PC-3 (cell line): ENCODE measurements around the gene RNH1. TPM values are rescaled to one million over a fixed set of nuclear protein-coding genes. Genes with fewer than 3 reads are reported as not detected.

Source experiments
- ATAC-seq: fragments of 200-7000 bp; cut with Tn5 transposase; 2 replicates; pipeline ENCODE4 v1.9.1; 2020; ENCODE audit warnings: mild to moderate bottlenecking, moderate library complexity
- BruUV-seq: library from RNA; stranded (reverse); fragments of 400-500 nt; replicated peaks from 2 replicates; lab custom pipeline; 2021; lab: Mats Ljungman, UMichigan
- CTCF ChIA-PET: fragments of 300-600 bp; sonication (Branson Sonifier 250); formaldehyde crosslinking; loops from one replicate; lab custom pipeline; 2022; ENCODE audit warnings: antibody characterized with exemption; lab: Charles Lee
- POLR2A ChIA-PET: fragments of 300-600 bp; sonication (Branson Sonifier 250); formaldehyde crosslinking; loops from one replicate; lab custom pipeline; 2022; ENCODE audit warnings: antibody characterized with exemption; ENCODE audit not compliant: unreplicated experiment; lab: Charles Lee
- DNase-seq: peaks from one replicate; pipeline ENCODE4 v3.0.0-alpha.2; 2015
- H2AFZ ChIP-seq: fragments of 300-600 bp; sonication (generic); 2 replicates; pipeline ENCODE4 v1.6.0; 2016; ENCODE audit warnings: antibody characterized with exemption, low read length
- H3F3A ChIP-seq: fragments of 300-600 bp; sonication (generic); one replicate; pipeline ENCODE4 v1.6.0; 2017; ENCODE audit warnings: antibody characterized with exemption, low read length, control low read depth, mild to moderate bottlenecking; ENCODE audit not compliant: unreplicated experiment
- H3K27ac ChIP-seq: fragments of 300-600 bp; sonication (generic); 2 replicates; pipeline ENCODE4 v1.5.1; 2016; ENCODE audit warnings: mild to moderate bottlenecking, low read length
- H3K27me3 ChIP-seq: fragments of 300-600 bp; sonication (generic); 2 replicates; pipeline ENCODE4 v1.6.1; 2016; ENCODE audit warnings: low read length, mixed read lengths
- H3K36me3 ChIP-seq: fragments of 300-600 bp; sonication (generic); 2 replicates; pipeline ENCODE4 v1.6.1; 2016; ENCODE audit warnings: low read depth, mixed run types, low read length, mixed read lengths
- H3K4me1 ChIP-seq: fragments of 300-600 bp; sonication (generic); 2 replicates; pipeline ENCODE4 v1.5.1; 2016; ENCODE audit warnings: low read length; ENCODE audit not compliant: insufficient read depth
- H3K4me2 ChIP-seq: fragments of 300-600 bp; sonication (generic); 2 replicates; pipeline ENCODE4 v1.6.0; 2016; ENCODE audit warnings: low read length
- H3K4me3 ChIP-seq: fragments of 300-600 bp; sonication (generic); 2 replicates; pipeline ENCODE4 v1.5.1; 2016; ENCODE audit warnings: mild to moderate bottlenecking, low read length, mixed read lengths
- H3K79me2 ChIP-seq: fragments of 300-600 bp; sonication (generic); 2 replicates; pipeline ENCODE4 v1.6.1; 2017; ENCODE audit warnings: low read length, mixed read lengths
- H3K9ac ChIP-seq: fragments of 300-600 bp; sonication (generic); 2 replicates; pipeline ENCODE4 v1.6.0; 2016; ENCODE audit warnings: mild to moderate bottlenecking, low read length
- H3K9me2 ChIP-seq: fragments of 300-600 bp; sonication (generic); replicated peaks from 2 replicates; pipeline ENCODE4 v1.6.1; 2016; ENCODE audit warnings: mixed run types, low read length, mixed read lengths
- H3K9me3 ChIP-seq: fragments of 300-600 bp; sonication (generic); 2 replicates; pipeline ENCODE4 v1.6.1; 2016; ENCODE audit warnings: low read length, mixed read lengths
- H4K20me1 ChIP-seq: fragments of 300-600 bp; sonication (generic); 2 replicates; pipeline ENCODE4 v1.6.1; 2016; ENCODE audit warnings: low read length, mixed read lengths
- EZH2 ChIP-seq: fragments of 300-600 bp; sonication (generic); IDR thresholded peaks from one replicate; pipeline ENCODE4 v1.6.1; 2017; ENCODE audit warnings: antibody characterized with exemption, mild to moderate bottlenecking, low read length; ENCODE audit not compliant: unreplicated experiment
- EZH2phosphoT487 ChIP-seq: fragments of 300-600 bp; sonication (generic); IDR thresholded peaks from 2 replicates; pipeline ENCODE4 v1.6.1; 2018; ENCODE audit warnings: mild to moderate bottlenecking, antibody characterized with exemption, low read length, borderline replicate concordance
- intact Hi-C: fragments of 100-400 bp; cut with micrococcal nuclease; formaldehyde crosslinking; loops from 2 replicates; pipeline ENCODE4 v1.9.0; 2023
- total RNA-seq: library from RNA; depleted of rRNA; stranded (reverse); fragments of >200 nt; gene quantifications from 2 replicates; pipeline ENCODE4 v1.2.3, GENCODE V29; 2014
- TF ChIP-seq, protein P1 (sequence below): fragments of 300-600 bp; sonication (generic); conservative IDR thresholded peaks from 2 replicates; pipeline ENCODE4 v1.5.1; 2017; ENCODE audit warnings: antibody characterized with exemption, low read depth, mild to moderate bottlenecking, low read length

The RNH1 gene
- total RNA-seq, 1 experiment from 2014 or later: 258 TPM

DNA sequence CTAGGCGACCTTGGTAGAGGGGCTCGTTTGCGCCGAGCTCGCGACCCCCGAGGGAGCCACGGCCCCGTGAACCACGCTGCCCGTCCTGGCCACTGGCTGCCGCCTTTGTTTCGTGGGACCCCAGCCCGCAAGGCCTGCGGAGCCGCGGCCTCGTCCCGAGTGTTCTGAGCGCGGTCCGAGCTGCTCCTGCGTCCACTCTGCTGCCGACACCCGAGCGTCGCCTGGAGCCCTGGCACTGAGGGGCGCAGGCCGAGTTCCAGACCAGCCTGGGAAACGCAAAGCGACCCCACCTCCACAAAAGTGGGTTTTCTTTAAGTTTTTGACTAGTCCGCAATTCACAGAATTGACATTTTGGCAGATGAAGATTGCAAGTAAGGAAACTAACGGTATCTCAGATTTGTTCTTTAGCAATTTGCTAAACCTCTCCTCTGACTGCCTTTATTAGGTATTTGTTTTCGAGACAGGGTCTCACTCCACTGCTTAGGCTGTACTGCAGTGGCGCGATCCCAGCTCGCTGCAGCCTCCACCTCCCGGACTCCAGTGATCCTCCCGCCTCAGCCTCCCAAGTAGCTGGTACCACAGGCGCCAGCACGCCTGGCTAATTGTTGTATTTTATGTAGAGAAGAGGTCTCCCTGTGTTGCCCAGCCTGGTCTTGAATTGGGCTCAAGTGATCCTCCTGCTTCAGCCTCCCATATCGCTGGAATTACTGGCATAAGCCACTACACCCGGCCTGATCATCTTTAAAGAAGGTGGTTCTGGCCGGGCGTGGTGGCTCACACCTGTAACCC lies 879 bp upstream of the RNH1 start:
- Histone ChIP-seq H3K9me3 (no peaks in the 10 kb centered on the region), H3K9ac (peak overlapping the region; percentile 90), H3F3A (no peaks in the 10 kb centered on the region), H3K27ac (peak overlapping the region; percentile 38; the same call in 1 of the 2 replicates), H3K4me1 (peaks cover 12% of the 10 kb centered on the region), H3K4me3 (peak overlapping the region; percentile 81), H2AFZ (peak overlapping the region; percentile 49; the same call in 1 of the 2 replicates), H3K9me2 (no peaks in the 10 kb centered on the region), H3K79me2 (peaks cover 39% of the 10 kb centered on the region), H4K20me1 (no peaks in the 10 kb centered on the region), H3K27me3 (no peaks in the 10 kb centered on the region), H3K36me3 (peaks cover 3% of the 10 kb centered on the region; the same call in 1 of the 2 replicates), H3K4me2 (peak overlapping the region; percentile 98)
- DNase-seq (no peak), ATAC-seq (no peak)
- BruUV-seq: no TSS peak
- TF ChIP-seq EZH2 (no peak), EZH2phosphoT487 (no peak)
- TF ChIP-seq, protein P1, sequence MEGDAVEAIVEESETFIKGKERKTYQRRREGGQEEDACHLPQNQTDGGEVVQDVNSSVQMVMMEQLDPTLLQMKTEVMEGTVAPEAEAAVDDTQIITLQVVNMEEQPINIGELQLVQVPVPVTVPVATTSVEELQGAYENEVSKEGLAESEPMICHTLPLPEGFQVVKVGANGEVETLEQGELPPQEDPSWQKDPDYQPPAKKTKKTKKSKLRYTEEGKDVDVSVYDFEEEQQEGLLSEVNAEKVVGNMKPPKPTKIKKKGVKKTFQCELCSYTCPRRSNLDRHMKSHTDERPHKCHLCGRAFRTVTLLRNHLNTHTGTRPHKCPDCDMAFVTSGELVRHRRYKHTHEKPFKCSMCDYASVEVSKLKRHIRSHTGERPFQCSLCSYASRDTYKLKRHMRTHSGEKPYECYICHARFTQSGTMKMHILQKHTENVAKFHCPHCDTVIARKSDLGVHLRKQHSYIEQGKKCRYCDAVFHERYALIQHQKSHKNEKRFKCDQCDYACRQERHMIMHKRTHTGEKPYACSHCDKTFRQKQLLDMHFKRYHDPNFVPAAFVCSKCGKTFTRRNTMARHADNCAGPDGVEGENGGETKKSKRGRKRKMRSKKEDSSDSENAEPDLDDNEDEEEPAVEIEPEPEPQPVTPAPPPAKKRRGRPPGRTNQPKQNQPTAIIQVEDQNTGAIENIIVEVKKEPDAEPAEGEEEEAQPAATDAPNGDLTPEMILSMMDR: no peak
- POLR2A ChIA-PET: no interaction called here
- intact Hi-C loops: loop anchor here (1.0 to 5.0 kb wide), 4 partner anchors 10 to 57 kb away; partner anchors contain the start of genes LRRC56 and PTDSS2
- CTCF ChIA-PET: no interaction called here

DNA sequence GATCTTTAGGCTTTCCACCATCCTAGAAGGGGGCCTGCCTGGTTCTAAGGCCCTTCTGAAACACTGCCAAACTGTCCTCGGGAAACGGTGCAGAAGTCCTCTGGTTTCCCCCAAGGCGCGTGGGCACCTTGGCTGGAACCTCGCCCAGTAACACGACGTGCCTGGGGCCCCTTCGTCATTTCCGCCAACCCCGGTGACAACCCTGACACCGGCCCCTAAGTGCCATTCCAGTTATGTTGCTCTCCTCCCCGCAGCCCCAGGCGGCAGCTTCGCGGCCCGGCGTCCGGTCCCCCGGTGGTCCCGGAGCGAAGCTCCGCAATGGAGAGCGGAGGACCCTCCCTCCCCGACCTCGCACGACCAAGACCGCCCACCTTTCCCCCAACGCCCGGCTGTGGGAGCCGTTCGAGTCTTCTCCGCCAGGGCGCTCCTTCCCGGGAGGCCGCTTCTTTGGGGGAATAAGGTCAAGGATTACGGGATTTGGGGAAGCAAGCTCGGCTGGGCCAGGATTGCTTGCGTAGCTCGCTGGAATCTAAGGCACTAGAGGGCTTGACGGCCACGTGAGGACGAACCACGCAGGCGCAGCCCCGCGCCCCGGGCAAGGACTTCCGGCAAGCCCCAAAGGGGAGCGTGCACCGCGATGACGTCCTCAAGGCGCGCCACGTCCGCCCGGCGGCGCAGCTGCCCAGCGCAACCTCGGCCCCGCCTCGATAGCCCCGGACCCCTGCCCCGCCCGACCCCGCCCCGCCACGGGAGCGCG lies 626 bp downstream of the RNH1 start:
- intact Hi-C loops: loop anchor here (2.0 to 5.0 kb wide), 3 partner anchors 30 to 56 kb away; partner anchors contain the start of genes LRRC56 and PTDSS2
- BruUV-seq: TSS peak; percentile 78
- peak overlapping the region; percentile 82 for H2AFZ ChIP-seq

More for the DNA sequence above, 626 bp downstream of the RNH1 start:
- H3K27ac ChIP-seq: peak overlapping the region; percentile 100
- peak; percentile 95 for DNase-seq
- H3K9me3 ChIP-seq: no peaks in the 10 kb centered on the region
- peaks cover 12% of the 10 kb centered on the region for H3K4me1 ChIP-seq
- H3F3A ChIP-seq: no peaks in the 10 kb centered on the region
- TF ChIP-seq EZH2phosphoT487: no peak
- TF ChIP-seq, protein P1: no peak
- H3K27me3 ChIP-seq: no peaks in the 10 kb centered on the region
- ATAC-seq: peak; percentile 72
- peaks cover 3% of the 10 kb centered on the region; the same call in 1 of the 2 replicates for H3K36me3 ChIP-seq
- peak overlapping the region; percentile 100 for H3K4me2 ChIP-seq
- peak overlapping the region; percentile 100 for H3K9ac ChIP-seq
- ChIA-PET POLR2A (interaction anchor here (0.6 to 0.9 kb wide), 4 partner anchors 15 to 299 kb away, joined by 3 to 8 read pairs (median 3); partner anchors contain the start of genes BET1L, PHRF1 and RIC8A), CTCF (interaction anchor here (1.0 kb wide), 1 partner anchor 13 kb away, joined by 3 read pairs; no protein-coding TSS in a partner anchor)
- peaks cover 43% of the 10 kb centered on the region for H3K79me2 ChIP-seq
- no peaks in the 10 kb centered on the region for H4K20me1 ChIP-seq
- H3K9me2 ChIP-seq: no peaks in the 10 kb centered on the region
- H3K4me3 ChIP-seq: peak overlapping the region; percentile 88
